ENCODE measurements around the gene CAD.

DNA sequence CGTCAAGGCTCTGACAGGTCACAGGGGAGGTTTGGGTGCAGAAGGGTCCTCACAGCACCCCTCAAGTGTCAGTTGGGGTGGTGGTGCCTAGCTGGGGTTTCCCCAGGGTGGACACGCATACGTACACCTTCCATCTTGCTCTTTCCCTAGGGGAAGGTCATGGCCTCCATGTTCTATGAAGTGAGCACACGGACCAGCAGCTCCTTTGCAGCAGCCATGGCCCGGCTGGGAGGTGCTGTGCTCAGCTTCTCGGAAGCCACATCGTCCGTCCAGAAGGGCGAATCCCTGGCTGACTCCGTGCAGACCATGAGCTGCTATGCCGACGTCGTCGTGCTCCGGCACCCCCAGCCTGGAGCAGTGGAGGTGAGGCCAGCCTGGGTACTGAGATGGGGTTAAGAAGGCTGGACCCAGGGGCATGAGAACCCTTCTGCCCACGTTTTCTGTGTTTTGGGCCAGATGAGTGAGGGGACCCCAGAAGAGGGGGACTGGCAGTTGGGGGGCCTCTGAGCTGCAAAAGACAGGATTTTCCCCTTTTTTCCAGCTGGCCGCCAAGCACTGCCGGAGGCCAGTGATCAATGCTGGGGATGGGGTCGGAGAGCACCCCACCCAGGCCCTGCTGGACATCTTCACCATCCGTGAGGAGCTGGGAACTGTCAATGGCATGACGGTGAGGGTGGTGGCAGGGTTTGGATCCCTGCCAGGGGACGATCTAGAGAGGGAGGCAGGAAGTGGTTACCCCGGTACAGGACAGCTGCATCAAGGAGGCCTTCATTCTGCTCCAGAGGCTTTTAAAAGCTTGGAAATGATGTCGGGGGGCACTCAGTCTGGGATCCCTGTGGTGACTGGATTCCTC is 24.8 kb downstream of the CAD start:
- TF ChIP-seq CTCF (IDR thresholded peaks at IDR 0.05 in 4 of 5, conservative IDR thresholded peaks at IDR 0.05 in 1 of 5) = no peak
- no peak for TF ChIP-seq POLR2A (IDR thresholded peaks at IDR 0.05)
